HepG2 (cell line): Measurements from ENCODE around the gene FOXN3. TPM values are rescaled to one million over a fixed set of nuclear protein-coding genes. Genes with fewer than 3 reads are reported as not detected.
A peak's percentile ranks its signal among the peaks of the same experiment; 100 is the strongest.

Experiments
- BCLAF1 ChIP-seq: fragments of 450-650 bp; IDR thresholded peaks from 2 replicates; pipeline ENCODE4 v1.6.1; 2017; ENCODE audit warnings: mild to moderate bottlenecking
- ELF3 ChIP-seq: IDR thresholded peaks from 2 replicates; pipeline ENCODE4 v1.6.1; 2016; ENCODE audit warnings: missing genetic modification reagents, missing compliant biosample characterization
- FIP1L1 ChIP-seq: fragments of 200-400 bp; formaldehyde crosslinking; IDR thresholded peaks from 2 replicates; pipeline ENCODE4 v1.6.1; 2018; ENCODE audit warnings: low read depth, mild to moderate bottlenecking, low read length, moderate library complexity, borderline replicate concordance; ENCODE audit not compliant: insufficient read depth
- HNRNPL ChIP-seq: fragments of 200-400 bp; formaldehyde crosslinking; IDR thresholded peaks from 2 replicates; pipeline ENCODE4 v1.6.1; 2017; ENCODE audit warnings: mild to moderate bottlenecking, low read depth, low read length
- NKX3-1 ChIP-seq: sonication (generic); formaldehyde crosslinking; IDR thresholded peaks from 2 replicates; pipeline ENCODE4 v1.5.0; 2020; ENCODE audit warnings: missing genetic modification reagents
- RARA ChIP-seq: IDR thresholded peaks from 2 replicates; pipeline ENCODE4 v1.6.1; 2016; ENCODE audit warnings: missing genetic modification reagents, missing compliant biosample characterization
- RFX5 ChIP-seq: IDR thresholded peaks from 2 replicates; pipeline ENCODE4 v1.6.1; 2011; ENCODE audit warnings: low read depth, low read length, improper control_type of control experiment
- TCF7 ChIP-seq: sonication (generic); IDR thresholded peaks from 2 replicates; pipeline ENCODE4 v1.6.1; 2016; ENCODE audit warnings: antibody characterized with exemption, low read depth
- ZC3H13 ChIP-seq: sonication (generic); formaldehyde crosslinking; IDR thresholded peaks from 2 replicates; pipeline ENCODE4 v1.8.1; 2023; ENCODE audit warnings: mild to moderate bottlenecking, missing genetic modification reagents, moderate library complexity
- ZNF598 ChIP-seq: sonication (generic); formaldehyde crosslinking; IDR thresholded peaks from 2 replicates; pipeline ENCODE4 v1.5.1; 2020; ENCODE audit warnings: mild to moderate bottlenecking, missing genetic modification reagents, borderline replicate concordance
- ZNF678 ChIP-seq: sonication (generic); formaldehyde crosslinking; IDR thresholded peaks from 2 replicates; pipeline ENCODE4 v1.4.0; 2020; ENCODE audit warnings: mild to moderate bottlenecking, missing genetic modification reagents
- ZNF687 ChIP-seq: sonication (generic); formaldehyde crosslinking; IDR thresholded peaks from 2 replicates; pipeline ENCODE4 v1.5.1; 2020; ENCODE audit warnings: mild to moderate bottlenecking, missing genetic modification reagents, moderate library complexity
- ZNF724P ChIP-seq: sonication (generic); formaldehyde crosslinking; IDR thresholded peaks from 2 replicates; pipeline ENCODE4 v1.8.0; 2022; ENCODE audit warnings: missing genetic modification reagents, borderline replicate concordance
- polyA plus RNA-seq, 8 experiments: library from polyadenylated mRNA; depleted of rRNA in 3 of 8; stranded (reverse) in 7 of 8; unstranded in 1 of 8; fragments of >200 nt; fragmentation: Illumina TruSeq in 4 of 8; extraction: Trizol in 4 of 8; gene quantifications; 2 replicates each; pipeline versions ENCODE4 v1.2.1 to v1.2.3, GENCODE V29; 2011 to 2016; ENCODE audit warnings: low read depth in 4 of 8, missing spikeins in 1 of 8, mixed read lengths in 1 of 8; ENCODE audit not compliant: insufficient read depth in 1 of 8
- total RNA-seq, 5 experiments: library from RNA; depleted of rRNA; stranded (reverse); fragments of >200 nt; fragmentation: Illumina TruSeq; extraction: Trizol; gene quantifications; 2 replicates each; pipeline ENCODE4 v1.2.3, GENCODE V29; 2016; ENCODE audit warnings: low read depth in 1 of 5
- TF ChIP-seq, protein P1 (sequence below): sonication (generic); formaldehyde crosslinking; conservative IDR thresholded peaks from 2 replicates; pipeline ENCODE4 v1.4.0; 2020; ENCODE audit warnings: missing genetic modification reagents
- TF ChIP-seq, protein P2 (sequence below): sonication (generic); formaldehyde crosslinking; IDR thresholded peaks from 2 replicates; pipeline ENCODE4 v1.4.0; 2020; ENCODE audit warnings: missing genetic modification reagents

FOXN3 gene
- total and polyA plus RNA-seq, 2 of the 13 experiments (the other 11 are each of a cell fraction or from before 2014, with no cell fraction given) = 32.4 to 70.2 TPM

- TF ChIP-seq ZNF687 (CRISPR knock-in tag) (peak; percentile 50), ZNF678 (CRISPR knock-in tag) (no peak), RARA (CRISPR knock-in tag) (no peak), ZC3H13 (CRISPR knock-in tag) (no peak), BCLAF1 (no peak), RFX5 (no peak), ELF3 (CRISPR knock-in tag) (0 out of 2 replicates have a peak, but pooled peaks have one; percentile 19), HNRNPL (peak; percentile 82; the same call in 1 of the 2 replicates), NKX3-1 (CRISPR knock-in tag) (no peak), TCF7 (no peak), ZNF598 (CRISPR knock-in tag) (no peak), ZNF724P (CRISPR knock-in tag) (no peak), FIP1L1 (no peak)
- TF ChIP-seq, protein P1, sequence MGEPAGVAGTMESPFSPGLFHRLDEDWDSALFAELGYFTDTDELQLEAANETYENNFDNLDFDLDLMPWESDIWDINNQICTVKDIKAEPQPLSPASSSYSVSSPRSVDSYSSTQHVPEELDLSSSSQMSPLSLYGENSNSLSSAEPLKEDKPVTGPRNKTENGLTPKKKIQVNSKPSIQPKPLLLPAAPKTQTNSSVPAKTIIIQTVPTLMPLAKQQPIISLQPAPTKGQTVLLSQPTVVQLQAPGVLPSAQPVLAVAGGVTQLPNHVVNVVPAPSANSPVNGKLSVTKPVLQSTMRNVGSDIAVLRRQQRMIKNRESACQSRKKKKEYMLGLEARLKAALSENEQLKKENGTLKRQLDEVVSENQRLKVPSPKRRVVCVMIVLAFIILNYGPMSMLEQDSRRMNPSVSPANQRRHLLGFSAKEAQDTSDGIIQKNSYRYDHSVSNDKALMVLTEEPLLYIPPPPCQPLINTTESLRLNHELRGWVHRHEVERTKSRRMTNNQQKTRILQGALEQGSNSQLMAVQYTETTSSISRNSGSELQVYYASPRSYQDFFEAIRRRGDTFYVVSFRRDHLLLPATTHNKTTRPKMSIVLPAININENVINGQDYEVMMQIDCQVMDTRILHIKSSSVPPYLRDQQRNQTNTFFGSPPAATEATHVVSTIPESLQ = no peak
- TF ChIP-seq, protein P2, sequence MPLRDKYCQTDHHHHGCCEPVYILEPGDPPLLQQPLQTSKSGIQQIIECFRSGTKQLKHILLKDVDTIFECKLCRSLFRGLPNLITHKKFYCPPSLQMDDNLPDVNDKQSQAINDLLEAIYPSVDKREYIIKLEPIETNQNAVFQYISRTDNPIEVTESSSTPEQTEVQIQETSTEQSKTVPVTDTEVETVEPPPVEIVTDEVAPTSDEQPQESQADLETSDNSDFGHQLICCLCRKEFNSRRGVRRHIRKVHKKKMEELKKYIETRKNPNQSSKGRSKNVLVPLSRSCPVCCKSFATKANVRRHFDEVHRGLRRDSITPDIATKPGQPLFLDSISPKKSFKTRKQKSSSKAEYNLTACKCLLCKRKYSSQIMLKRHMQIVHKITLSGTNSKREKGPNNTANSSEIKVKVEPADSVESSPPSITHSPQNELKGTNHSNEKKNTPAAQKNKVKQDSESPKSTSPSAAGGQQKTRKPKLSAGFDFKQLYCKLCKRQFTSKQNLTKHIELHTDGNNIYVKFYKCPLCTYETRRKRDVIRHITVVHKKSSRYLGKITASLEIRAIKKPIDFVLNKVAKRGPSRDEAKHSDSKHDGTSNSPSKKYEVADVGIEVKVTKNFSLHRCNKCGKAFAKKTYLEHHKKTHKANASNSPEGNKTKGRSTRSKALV (CRISPR knock-in tag) = no peak
Observed at GRCh38 chr14:89137526-89138163, 279.4 kb downstream of the FOXN3 start (continued).
